OCI-LY7 (cell line): ENCODE results near the gene MRPL28. TPM values are rescaled to one million over a fixed set of nuclear protein-coding genes. Genes with fewer than 3 reads are reported as not detected.

ENCODE experiments used
- BruUV-seq: library from RNA; stranded (reverse); fragments of 400-500 nt; replicated peaks from 2 replicates; lab custom pipeline; 2021; lab: Mats Ljungman, UMichigan
- CTCF ChIA-PET: fragments of 300-600 bp; sonication (Branson Sonifier 250); formaldehyde crosslinking; loops from one replicate; lab custom pipeline; 2022; ENCODE audit warnings: antibody characterized with exemption; ENCODE audit not compliant: unreplicated experiment; lab: Charles Lee
- POLR2A ChIA-PET: fragments of 300-600 bp; sonication (Branson Sonifier 250); formaldehyde crosslinking; loops from one replicate; lab custom pipeline; 2022; ENCODE audit warnings: antibody characterized with exemption; lab: Charles Lee
- DNase-seq: peaks from one replicate; pipeline ENCODE4 v3.0.0-alpha.2; 2015; ENCODE audit warnings: low spot score
- H2AFZ ChIP-seq: fragments of 200-600 bp; sonication (generic), shearing (Covaris generic); 2 replicates; pipeline ENCODE4 v1.6.1; 2014; ENCODE audit warnings: mild to moderate bottlenecking, antibody characterized with exemption, low read length, moderate library complexity
- H3K27ac ChIP-seq: fragments of 200-600 bp; sonication (generic); 2 replicates; pipeline ENCODE4 v1.5.1; 2014; ENCODE audit warnings: mixed run types, low read depth, mild to moderate bottlenecking, moderate library complexity, low read length, inconsistent platforms; ENCODE audit not compliant: poor library complexity, severe bottlenecking
- H3K36me3 ChIP-seq: fragments of 200-600 bp; sonication (generic); 2 replicates; pipeline ENCODE4 v1.6.1; 2014; ENCODE audit warnings: mild to moderate bottlenecking, antibody characterized with exemption, low read length, moderate library complexity, mixed read lengths; ENCODE audit not compliant: insufficient read depth
- H3K4me1 ChIP-seq: fragments of 200-600 bp; sonication (generic); 2 replicates; pipeline ENCODE4 v1.5.1; 2014; ENCODE audit warnings: mild to moderate bottlenecking, low read length; ENCODE audit not compliant: insufficient read depth, poor library complexity, severe bottlenecking
- H3K4me2 ChIP-seq: fragments of 200-600 bp; sonication (generic); 2 replicates; pipeline ENCODE4 v1.6.1; 2014; ENCODE audit warnings: mild to moderate bottlenecking, low read length
- H3K4me3 ChIP-seq: fragments of 200-600 bp; sonication (generic); 2 replicates; pipeline ENCODE4 v1.5.1; 2014; ENCODE audit warnings: mild to moderate bottlenecking, low read depth, low read length; ENCODE audit not compliant: poor library complexity, severe bottlenecking
- H3K79me2 ChIP-seq: fragments of 200-600 bp; sonication (generic); 2 replicates; pipeline ENCODE4 v1.6.1; 2016; ENCODE audit warnings: low read depth, mild to moderate bottlenecking, low read length, moderate library complexity, mixed read lengths; ENCODE audit not compliant: insufficient read depth
- H3K9me2 ChIP-seq: fragments of 200-600 bp; sonication (generic); 2 replicates; pipeline ENCODE4 v1.6.1; 2016; ENCODE audit warnings: mild to moderate bottlenecking, low read length, mixed read lengths; ENCODE audit not compliant: insufficient read depth
- H3K9me3 ChIP-seq: fragments of 200-600 bp; sonication (generic); 2 replicates; pipeline ENCODE4 v1.6.1; 2014; ENCODE audit warnings: mild to moderate bottlenecking, mixed run types, low read length, mixed read lengths
- H4K20me1 ChIP-seq: fragments of 200-600 bp; sonication (generic); 2 replicates; pipeline ENCODE4 v1.6.1; 2014; ENCODE audit warnings: mild to moderate bottlenecking, antibody characterized with exemption, low read length, moderate library complexity, mixed read lengths; ENCODE audit not compliant: insufficient read depth
- CTCF ChIP-seq: fragments of 200-600 bp; sonication (generic); conservative IDR thresholded peaks from 2 replicates; pipeline ENCODE4 v1.5.1; 2014; ENCODE audit warnings: mild to moderate bottlenecking, antibody characterized with exemption, low read length, moderate library complexity, mixed read lengths
- EZH2phosphoT487 ChIP-seq: fragments of 200-600 bp; sonication (generic); IDR thresholded peaks from 2 replicates; pipeline ENCODE4 v1.6.1; 2018; ENCODE audit warnings: low read depth, borderline replicate concordance, mild to moderate bottlenecking, mixed run types, antibody characterized with exemption, low read length, moderate library complexity, mixed read lengths
- intact Hi-C: fragments of 100-400 bp; cut with micrococcal nuclease; formaldehyde crosslinking; loops from one replicate; pipeline ENCODE4 v1.10.0; 2022; ENCODE audit not compliant: unreplicated experiment
- total RNA-seq, 2 experiments: library from RNA; depleted of rRNA in 1 of 2; stranded (reverse); fragments of >200 nt in 1 of 2; shearing (Covaris generic) in 1 of 2; gene quantifications; 2 replicates each; pipeline ENCODE4 v1.2.3, GENCODE V29; 2014 to 2022

MRPL28 gene
- total RNA-seq, 2 experiments from 2014 or later = 84.6 to 113 TPM

DNA sequence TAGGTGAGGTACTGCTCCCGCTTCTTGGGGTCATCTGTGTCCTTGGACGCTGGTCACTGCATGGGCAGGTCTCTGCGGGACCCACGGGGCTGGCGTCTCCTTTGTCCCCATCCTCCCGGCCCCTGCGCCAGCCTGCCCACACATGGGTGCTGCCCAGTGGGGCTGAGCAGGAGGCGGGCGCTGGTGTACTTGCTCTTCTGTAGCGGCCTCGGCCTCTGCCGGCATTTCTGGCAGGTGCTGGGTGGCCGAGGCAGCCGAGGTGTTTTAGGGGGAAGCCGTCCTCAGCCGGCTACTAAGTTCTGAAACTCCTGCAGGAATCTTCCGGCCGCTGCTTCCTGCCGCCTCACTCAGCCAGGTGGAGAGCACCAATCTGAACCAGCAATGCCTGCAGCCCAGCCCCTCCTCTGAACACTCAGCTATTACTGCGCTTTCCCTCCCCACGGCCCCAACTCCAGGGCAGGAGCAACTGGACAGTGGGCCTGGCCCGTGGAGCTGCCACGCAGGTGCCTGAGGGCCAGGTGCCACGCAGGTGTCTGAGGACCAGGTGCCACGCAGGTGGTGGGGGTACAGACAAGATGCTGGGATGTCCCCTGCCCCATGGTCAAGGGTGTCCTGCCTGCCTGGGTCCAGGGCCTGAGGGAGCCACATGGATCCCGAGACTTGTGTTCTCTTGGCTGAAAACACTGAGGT lies 41.4 kb upstream of the MRPL28 start:
- Histone ChIP-seq H3K4me2 (no peak overlapping the region), H3K4me3 (no peak overlapping the region), H3K4me1 (no peaks in the 10 kb centered on the region), H2AFZ (no peak overlapping the region), H3K36me3 (no peaks in the 10 kb centered on the region), H4K20me1 (no peaks in the 10 kb centered on the region), H3K9me3 (no peaks in the 10 kb centered on the region), H3K27ac (no peak overlapping the region), H3K9me2 (no peaks in the 10 kb centered on the region), H3K79me2 (no peaks in the 10 kb centered on the region)
- intact Hi-C loops = no loop called here
- BruUV-seq = no TSS peak
- ChIA-PET POLR2A (interaction anchor here (0.8 kb wide), 1 partner anchor 12 kb away, joined by 3 read pairs; no protein-coding TSS in a partner anchor), CTCF (no interaction called here)
- no peak for DNase-seq
- TF ChIP-seq EZH2phosphoT487 (no peak), CTCF (no peak)

GRCh38 chr16:410516-411178 lies 40.3 kb upstream of the MRPL28 start:
- Histone ChIP-seq H2AFZ (no peak overlapping the region), H4K20me1 (no peaks in the 10 kb centered on the region), H3K4me2 (no peak overlapping the region), H3K4me3 (no peak overlapping the region), H3K36me3 (no peaks in the 10 kb centered on the region), H3K9me3 (no peaks in the 10 kb centered on the region), H3K79me2 (no peaks in the 10 kb centered on the region), H3K27ac (no peak overlapping the region), H3K4me1 (no peaks in the 10 kb centered on the region), H3K9me2 (no peaks in the 10 kb centered on the region)
- no TSS peak for BruUV-seq
- ChIA-PET POLR2A (interaction anchor here (0.8 kb wide), 1 partner anchor 13 kb away, joined by 3 read pairs; no protein-coding TSS in a partner anchor), CTCF (no interaction called here)
- DNase-seq = no peak
- intact Hi-C loops = no loop called here
- TF ChIP-seq CTCF (no peak), EZH2phosphoT487 (no peak)

DNA sequence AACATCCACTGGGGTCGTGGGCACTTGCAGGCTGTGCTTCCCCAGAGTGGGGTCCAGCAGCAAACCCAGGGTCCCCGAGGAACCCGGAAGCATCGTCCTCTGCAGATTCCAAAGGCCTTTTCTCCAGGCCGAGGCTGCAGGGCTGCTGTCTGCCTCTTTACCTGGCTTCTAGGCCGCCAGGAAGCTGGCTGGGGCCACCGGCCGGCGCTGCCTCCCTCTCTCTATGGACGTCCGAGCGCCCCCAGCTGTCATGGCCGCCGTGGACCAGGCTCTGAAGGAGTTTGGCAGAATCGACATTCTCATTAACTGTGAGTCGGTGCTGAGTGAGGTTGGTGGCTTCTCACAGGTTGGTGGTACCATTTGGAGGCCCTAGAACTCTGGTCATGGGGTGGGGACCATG lies 36.9 kb upstream of the MRPL28 start:
- BruUV-seq = no TSS peak
- H3K27ac ChIP-seq = no peak overlapping the region
- H2AFZ ChIP-seq = no peak overlapping the region
- TF ChIP-seq CTCF (no peak), EZH2phosphoT487 (no peak)
- H3K4me3 ChIP-seq = no peak overlapping the region
- POLR2A ChIA-PET = no interaction called here
- no peaks in the 10 kb centered on the region for H3K9me3 ChIP-seq
- CTCF ChIA-PET = no interaction called here
- no peaks in the 10 kb centered on the region for H3K79me2 ChIP-seq
- intact Hi-C loops = no loop called here
- H3K4me2 ChIP-seq = no peak overlapping the region
- H3K9me2 ChIP-seq = no peaks in the 10 kb centered on the region
- no peaks in the 10 kb centered on the region for H4K20me1 ChIP-seq
- DNase-seq = no peak
- H3K36me3 ChIP-seq = no peaks in the 10 kb centered on the region
- H3K4me1 ChIP-seq = peaks cover 3% of the 10 kb centered on the region
